Globus pallidus (tissue), 1 donor: ENCODE results near the gene PDLIM4.

Source experiments
- DNase-seq: peaks from one replicate; pipeline ENCODE4 v3.0.0-alpha.2; 2015; ENCODE audit warnings: low spot score

The PDLIM4 gene, protein sequence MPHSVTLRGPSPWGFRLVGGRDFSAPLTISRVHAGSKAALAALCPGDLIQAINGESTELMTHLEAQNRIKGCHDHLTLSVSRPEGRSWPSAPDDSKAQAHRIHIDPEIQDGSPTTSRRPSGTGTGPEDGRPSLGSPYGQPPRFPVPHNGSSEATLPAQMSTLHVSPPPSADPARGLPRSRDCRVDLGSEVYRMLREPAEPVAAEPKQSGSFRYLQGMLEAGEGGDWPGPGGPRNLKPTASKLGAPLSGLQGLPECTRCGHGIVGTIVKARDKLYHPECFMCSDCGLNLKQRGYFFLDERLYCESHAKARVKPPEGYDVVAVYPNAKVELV

DNA sequence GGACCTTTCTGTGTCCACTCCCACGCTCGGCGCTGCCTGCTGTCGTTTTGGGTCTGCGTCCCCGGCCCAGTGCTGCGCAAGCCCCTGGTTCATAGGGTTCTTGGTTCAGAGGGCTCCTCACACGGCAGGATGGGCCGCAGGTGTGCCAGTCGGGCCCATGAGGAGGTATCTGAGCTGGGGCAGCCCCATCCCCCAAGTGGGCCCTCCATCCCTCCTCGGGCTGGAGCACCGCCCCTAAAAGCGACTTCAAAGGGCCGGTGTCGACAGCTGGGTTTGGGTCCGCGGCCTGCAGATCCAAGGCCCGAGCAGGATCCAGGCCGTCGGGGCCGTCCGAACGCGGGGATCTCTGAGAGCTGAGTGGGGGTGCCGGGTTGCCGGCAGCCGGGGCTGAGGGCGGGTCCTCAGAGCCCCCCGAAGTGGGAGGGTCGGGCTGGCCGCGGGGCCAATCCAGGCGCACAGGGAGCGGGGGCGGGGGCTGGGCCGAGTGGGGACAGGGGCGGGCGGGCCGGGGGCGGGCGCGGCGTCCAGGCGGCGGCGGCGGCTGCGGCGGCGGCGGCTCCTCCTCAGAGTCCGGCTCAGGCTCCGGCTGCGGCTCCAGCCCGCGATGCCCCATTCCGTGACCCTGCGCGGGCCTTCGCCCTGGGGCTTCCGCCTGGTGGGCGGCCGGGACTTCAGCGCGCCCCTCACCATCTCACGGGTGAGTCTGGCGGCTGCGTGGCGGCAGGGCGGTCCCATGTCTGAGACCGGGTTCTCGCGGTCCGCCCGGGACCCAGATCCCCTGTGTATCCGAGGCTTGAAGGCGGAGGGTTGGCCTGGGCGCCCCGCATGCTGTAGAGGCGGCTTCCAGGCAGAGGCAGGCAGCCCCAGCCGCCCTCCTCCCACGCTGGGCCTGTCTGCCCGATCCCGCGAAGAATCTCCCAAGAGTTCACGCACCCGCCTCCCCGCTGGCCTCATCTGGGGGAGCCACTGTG is at the start of gene PDLIM4:
PDLIM4 (plus strand) TSS at position 566 of the 971 bp plus-strand sequence; CDS start at position 605, 39 bp downstream.
- no peak for DNase-seq

DNA sequence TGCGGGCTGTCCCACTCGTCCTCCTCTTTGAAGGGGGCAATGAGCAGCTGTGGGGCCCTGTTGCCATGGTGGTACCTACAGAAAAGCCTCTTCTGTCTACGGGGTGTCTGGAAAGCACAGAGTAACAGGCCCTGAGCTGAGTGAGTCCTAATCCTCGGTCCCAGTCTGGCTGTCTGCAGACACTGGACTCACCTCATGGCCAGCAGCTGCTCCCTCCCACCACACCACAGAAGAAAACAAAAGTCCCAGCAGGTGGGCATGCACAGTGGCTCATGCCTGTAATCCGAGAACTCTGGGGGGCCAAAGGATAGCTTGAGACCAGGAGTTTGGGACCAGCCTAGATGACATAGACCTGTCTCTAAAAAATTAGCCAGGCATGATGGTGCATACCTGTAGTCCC is 49.7 kb upstream of the PDLIM4 start:
- no peak for DNase-seq

DNA sequence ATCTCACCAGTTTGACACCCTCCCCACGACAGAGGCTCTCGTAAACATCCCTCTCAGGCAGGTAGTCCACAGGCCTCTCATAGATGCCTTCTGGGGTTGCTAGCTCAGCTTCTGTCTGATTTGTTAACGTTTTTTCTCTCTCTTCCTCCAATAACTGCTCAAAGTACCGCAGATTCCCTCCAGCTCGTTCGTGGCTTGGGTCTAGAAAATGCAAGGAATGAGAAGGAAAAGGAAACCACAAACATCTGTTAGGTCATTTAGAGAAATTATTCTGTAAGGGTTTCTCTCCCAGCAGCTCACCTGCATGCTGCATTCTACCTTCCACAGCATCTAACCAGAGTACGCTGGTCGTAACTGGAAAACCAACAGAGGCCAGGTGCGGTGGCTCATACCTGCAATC is 48.4 kb upstream of the PDLIM4 start:
- DNase-seq: no peak

DNA sequence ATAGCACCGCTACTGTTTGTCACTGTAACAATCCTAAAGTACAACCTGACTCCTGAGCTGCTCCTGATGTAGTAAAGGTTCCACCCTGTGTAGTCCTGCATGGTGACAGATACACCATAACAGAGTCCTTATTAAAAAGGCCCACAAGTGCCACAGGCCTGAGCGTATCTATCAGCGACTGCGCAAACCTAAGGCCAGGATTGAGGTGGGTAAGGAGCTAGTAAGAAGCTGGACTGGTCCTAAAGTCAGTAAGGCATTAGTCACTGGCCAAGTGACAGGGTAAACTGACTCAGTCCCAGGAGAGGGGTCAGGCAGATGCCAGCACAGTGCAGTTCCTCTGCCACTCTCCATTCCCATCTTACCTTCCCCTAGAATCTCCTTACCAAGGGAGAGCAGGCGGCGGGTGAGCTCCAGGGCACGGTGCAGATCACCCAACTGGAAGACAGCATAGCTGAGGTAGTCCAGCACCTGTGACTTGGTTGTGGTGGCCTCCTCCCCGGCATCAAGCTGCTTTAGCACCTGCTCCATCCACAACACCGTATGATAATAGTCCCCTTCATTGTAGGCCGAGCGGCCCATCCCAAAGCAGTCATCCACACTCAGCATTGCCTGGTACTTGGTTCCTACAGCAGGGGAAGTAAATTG is 47.5 kb upstream of the PDLIM4 start:
- DNase-seq: no peak

DNA sequence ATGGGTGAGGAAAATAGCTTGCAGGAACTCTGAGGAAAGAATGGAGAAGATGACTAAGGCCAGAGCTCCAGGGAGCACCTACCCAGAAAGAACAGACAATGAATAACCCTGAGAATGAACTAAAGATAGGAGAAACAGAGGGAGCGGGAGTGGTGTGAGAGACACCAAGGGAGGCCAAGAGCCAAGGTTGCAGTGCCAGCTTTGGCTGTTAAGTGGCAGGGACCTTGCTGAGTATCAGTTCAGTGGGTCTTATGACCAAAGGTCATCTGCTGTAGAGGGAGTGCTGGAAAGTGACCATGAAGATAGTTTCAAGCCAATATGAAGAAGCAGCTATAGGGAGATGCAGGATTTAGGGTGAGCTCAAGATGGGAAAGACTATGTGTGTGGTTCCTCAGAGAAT is 46.6 kb upstream of the PDLIM4 start:
- DNase-seq: no peak

DNA sequence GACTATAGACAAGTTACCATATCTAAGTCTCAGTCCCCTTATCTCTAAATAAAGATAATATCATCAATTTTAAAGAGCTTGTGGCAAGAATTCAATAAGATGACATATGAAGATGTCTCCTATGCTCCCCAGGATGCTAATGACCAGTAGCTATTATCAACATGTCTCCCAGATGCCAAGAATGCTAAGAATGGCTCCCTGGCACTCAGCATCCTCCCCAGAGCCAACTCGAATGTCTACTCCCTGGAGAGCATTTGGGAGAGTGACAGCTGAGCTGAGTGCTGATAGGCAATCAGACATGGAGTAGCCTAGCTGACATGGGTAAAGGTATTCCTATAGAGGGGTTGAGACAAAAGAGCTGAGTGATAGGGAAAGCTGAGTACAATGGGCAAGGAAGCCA is 45.7 kb upstream of the PDLIM4 start:
- no peak for DNase-seq

DNA sequence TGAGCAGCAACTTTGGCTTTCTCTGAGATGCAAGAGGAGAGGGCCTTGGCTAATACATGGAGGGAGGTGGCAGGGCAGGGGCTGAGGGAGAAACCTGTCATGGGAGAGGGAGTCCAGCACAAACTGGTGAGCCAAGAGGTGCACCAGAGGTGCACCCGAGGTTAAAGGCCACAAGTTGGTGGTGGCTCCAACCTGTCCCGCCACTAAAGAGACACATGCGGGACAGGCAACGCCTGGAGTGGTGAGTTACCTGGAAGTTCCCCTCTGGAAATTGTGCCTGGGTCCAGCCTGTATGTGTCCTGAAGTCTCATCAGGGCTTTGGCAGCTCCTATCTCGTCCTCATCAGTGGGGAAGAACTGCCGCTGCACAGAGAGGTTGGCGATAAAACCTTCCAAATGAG is 43.8 kb upstream of the PDLIM4 start:
- no peak for DNase-seq

DNA sequence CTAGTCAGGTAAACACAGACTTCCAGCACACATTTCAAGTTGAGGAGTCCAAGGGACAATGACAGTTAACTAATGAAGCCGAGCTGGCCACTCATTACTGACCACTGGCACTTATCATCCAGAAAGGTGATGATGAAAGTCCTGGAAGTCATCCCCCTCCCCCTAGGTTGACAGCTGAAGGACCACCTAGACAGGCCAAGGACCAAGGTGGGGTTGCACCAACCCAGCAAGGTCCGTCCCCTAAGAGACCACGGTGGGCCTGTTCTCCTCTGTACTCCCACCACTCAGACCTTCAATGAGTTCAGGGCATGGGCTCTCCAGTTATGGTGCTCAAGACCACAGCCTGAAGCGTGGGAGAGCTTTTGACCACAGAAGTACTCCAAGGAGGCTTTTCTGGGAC is 43.0 kb upstream of the PDLIM4 start:
- no peak for DNase-seq

DNA sequence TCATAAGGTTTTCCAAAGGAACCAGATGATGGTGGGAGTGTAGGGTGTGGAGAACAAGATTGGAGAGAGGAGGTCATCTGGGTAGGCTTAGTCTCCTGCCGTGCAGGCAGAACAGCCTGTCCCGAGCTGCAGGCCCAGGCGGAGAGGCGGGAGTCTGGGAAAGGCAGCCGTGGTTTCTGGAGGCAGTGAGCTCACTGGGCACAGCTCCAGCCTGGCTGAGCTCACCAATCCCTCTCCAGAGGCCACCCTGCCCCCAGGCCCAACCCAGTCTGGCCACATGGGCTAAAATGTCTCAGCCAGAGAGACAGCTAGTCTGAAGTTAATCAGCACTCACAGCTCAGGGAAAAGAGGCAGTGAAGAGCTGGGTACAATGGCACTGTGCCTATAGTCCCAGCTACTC is 42.2 kb upstream of the PDLIM4 start:
- peak; percentile 81 for DNase-seq

DNA sequence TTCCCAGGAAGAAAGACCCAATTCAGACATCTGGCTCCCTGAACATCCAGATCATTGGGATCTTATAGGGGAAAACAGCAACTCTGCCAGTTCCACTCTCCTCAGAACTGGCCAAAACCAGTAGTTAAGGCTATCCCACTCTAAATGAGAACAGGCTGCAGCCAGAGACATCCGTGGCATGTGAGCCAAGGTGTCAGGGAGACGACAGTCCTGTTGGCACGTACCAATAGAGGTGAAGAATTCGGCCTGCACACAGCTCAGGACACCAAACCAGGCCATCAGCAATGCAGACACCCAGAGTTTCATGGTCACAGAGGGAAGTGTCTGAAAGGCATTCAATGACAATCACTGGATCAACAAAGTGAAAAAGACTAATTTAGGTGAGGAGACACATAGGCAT is 39.2 kb upstream of the PDLIM4 start:
- no peak for DNase-seq

DNA sequence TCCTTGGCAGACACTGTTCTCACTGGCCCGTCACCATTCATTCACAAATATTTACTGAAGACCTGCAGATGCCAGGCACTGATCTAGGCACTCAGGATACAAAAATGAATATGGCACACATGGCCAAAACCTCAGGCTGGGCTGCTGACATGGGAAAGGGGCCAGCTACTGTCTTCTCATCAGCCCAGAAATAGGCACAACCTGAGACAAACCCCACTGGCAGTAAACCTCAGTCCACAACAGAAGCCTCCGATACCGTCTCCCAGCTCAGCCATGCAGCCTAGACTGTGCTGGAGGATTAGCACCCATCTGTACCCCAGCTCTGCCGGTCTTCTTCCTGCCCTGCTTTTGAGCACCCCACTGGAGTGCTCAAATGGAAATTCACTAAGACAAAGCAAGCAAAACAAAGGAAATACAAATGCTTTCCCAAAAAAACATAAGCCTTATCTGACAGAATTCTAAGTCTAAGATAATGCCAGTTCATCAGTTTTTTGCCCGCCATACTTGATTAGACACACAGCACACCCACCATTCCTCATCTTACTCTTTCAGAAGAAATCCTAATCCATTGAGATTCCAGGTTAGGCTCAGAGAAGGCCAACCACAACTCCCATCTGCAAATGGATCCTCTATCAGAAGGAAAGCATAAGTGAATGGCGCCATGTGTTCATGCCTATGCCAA is 38.1 kb upstream of the PDLIM4 start:
- DNase-seq: no peak

DNA sequence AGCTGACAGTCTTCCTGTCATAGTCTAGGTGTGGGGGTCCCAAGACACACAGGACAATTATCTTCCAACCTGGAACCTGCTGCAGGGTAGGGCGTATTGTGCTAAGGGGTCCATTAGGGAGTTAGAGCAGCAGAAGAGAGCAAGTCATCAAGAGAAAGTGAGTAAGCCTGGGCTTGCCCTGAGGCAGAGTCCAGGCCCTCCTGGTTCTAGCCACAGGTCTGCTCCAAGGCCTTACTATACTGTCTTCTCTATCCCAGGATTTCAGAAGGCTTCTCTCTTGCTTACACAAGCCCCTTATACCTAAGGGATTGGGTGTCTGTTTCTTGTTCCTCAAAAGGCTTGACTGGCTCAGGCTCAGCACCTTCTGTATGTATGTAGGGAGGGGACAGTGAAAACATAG is 37.5 kb upstream of the PDLIM4 start:
- no peak for DNase-seq

DNA sequence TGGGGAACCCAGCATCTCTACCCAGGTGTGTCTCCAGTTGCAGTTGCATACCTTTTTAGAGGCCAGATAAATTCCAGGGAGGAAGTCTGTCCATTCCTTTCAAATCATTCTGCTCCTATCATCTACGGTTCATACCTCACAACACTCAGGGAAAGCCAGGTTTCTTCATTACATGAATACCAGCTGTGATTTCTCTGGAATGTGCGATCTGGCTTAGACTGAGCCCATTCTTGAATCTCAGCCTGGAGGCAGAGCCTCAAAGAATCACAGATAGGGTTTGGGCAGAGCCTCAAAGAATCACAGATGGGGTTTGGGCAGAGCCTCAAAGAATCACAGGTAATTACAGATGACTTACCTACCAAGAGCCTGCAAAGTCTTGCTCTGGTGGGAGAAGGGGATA is 37.0 kb upstream of the PDLIM4 start:
- DNase-seq: no peak

DNA sequence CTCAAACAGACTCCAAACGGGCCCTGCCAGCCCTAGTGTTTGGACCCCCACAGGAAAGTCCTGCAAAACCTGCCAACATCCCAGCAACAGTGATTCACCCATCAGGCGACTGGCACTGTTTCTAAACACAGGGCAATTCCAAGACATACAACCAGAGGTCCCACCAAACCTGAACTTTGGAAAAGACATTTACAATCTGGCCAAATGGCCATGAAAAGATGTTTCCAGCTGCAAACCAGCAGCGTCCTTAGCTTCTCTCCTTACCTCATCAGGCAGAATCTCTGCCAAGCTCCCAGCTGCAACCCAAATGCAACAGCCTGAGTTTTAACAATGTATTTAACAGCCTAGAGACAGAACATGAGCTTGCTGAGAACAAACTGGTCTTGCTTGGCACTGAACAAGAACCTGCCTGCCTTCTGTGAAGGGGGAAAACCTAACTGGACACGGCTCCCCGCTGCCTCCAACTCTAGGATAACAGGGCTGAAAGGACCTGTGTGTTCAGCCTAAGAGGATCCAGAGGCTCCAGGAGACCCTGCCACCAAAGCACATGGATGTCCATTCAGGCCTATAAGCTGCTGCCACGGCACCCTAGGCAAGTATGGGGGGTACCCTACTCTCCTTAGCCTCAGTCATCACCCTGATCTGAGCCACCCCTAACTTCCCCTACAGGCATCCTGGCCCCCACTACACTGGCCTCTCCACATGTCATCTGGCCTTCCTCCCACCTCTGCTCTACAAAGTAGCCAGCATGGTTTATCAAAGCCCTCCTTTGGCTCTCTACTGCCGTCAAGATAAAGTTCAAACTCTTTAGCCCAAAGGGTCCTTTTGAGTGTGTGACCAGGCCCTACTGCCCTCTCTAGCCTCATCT is 35.5 kb upstream of the PDLIM4 start:
- peak; percentile 41 for DNase-seq

DNA sequence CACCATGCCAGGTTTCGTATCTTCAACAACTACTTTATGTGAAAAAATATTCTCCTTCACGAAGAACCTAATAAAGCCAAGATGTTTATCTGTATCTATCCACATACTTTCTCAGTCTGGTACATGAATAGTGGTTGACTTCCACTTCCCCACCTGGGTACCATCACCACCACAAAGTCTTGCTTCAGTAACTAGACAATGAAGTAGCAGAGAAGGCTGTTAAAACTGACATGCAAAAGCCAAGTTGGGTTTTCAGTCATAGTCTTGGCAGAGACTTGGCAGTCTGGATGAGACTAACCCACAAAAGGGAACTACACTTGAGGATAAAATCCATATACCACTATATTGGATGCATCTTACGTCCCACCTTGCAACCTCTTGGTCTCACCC is 34.9 kb upstream of the PDLIM4 start:
- no peak for DNase-seq

DNA sequence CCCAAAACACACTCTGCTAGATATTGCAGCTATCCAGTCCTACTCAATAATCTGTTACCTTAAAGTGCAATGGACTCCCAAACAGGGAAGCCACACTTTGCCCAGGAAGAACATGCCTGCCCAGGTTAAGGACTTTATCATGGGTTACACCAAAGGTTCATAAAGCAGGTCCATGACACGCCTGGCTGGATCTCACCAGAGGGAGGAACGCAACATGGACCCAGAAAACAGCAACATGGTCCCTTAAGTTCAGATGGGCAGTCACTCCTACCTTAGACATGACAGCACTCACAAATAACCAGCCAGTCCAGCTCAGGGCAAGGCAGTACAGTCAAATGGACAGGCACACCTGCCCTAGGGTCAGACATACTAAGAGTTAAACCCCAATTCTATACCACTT is 33.6 kb upstream of the PDLIM4 start:
- no peak for DNase-seq

DNA sequence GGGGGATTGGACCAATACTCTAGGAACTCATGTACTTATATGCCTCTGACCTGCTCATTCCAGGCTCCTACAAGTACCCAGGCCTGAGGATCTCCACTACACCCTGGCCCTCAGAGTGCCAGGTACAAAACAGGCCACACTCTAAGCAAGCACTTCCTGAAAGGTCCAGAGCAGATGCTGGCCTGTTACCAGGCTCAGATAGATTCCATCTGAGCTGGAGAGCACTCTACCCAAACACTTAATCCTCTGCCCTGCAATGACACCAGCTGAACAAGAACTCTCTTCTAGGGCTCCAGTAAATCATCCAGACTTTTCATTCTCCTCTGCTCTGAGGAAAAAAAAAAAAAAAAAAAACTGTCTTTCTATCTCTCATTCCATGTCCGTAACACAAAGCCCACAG is 32.8 kb upstream of the PDLIM4 start:
- DNase-seq: no peak

DNA sequence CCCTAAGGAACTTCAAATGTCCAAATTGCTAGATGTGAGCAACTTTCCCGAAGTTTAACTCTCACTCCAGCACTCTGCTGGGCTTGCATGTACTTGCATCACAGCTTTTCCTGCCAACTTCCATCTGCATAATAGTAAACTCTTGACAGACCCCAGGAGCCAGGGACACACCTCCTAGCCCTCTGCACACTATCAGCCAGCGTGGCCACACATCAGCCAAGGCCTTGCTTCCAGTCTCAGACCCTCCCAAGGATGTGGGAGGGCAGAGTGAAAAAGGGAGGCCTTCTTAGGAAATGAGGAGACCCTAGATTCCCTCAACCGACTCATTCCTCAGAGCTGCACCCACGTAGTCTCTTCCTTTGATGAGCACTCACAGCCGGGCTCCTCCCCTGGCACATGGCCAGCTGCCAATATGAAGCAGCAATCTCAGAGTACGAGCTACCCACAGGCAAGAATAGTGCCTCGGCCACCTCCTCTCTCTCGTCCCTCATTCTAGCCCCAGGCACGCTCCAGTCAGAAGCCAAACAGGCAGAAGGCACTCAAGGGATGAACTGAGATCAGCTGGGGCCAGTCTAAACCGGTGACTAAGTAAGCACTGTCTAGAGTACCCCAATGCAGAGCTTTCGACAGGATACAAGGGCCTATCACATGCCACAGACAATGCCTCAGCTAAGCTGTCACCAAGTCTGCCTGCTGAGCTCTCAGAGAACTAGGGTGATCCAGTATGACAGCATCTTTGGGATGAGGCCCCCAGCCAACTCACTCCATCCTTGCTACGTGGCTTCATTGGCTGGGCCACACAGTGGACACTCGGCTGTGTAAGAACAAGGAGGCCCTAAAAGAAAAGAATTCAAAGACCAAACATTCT is 32.1 kb upstream of the PDLIM4 start:
- DNase-seq: peak; percentile 20

DNA sequence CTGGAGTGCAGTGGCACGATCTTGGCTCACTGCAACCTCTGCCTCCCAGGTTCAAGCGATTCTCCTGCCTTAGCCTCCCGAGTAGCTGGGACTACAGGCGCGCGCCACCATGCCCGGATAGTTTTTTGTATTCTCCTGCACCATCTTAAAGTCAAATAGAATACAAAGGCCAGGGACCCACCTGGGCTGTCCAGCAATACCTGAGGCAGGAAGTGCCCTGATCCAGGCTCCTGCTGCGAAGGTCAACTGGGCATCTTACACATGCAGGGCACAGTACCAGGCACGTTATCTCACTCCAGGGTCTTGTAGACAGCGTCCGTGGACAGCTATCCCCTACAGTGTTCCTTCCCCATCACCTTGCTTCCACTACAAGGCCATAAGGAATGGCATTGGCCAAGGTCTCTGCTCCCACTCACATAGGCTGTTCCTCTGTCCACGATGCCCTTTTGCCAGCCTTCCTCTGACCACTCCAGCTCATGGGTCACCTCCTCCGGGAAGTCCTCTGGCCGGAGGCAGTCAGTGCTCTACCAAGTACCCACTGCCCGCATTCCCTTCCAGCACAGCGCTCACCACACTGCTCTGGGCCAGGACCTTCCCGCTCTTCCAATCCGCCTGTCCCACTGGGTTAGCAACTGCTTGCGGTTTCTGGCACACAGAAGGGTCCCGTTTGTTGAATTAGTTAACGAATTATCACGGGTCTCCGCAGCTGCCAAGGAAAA is 30.8 kb upstream of the PDLIM4 start:
- DNase-seq: no peak

DNA sequence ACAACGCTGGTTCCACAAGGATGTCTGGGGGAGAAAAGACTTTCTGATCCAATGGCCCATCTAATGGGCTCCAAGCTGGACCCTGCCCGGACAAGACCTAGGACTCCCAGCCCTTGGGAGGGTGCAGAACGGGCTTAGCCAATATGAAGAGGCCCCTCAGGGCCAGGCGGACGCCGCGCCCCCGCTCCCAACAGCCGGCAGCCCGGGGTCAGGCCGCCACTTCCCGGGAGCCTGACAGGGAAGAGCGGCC is 30.3 kb upstream of the PDLIM4 start:
- DNase-seq: no peak
